ENCODE data around the gene CYP2B6.

GRCh38 chr19:41050426-41050825 is 59.3 kb downstream of the CYP2B6 start:
- no peak for TF ChIP-seq KDM5A (IDR thresholded peaks at IDR 0.05)
- TF ChIP-seq RAD21 (conservative IDR thresholded peaks at IDR 0.05 in 1 of 2, IDR thresholded peaks at IDR 0.05 in 1 of 2), result no peak
- no peak for TF ChIP-seq SREBF2 (IDR thresholded peaks at IDR 0.05)
- no peak for TF ChIP-seq CEBPB (IDR thresholded peaks at IDR 0.05)
- TF ChIP-seq CTCF (IDR thresholded peaks at IDR 0.05), result no peak
- no peak for TF ChIP-seq POLR2A (IDR thresholded peaks at IDR 0.05; ENCODE audit: low read length)
- TF ChIP-seq CHD4 (IDR thresholded peaks at IDR 0.05; ENCODE audit: borderline replicate concordance), result no peak

All from A549 (cell line).